Measurements from ENCODE around the gene GRK2. TPM values are rescaled to one million over a fixed set of nuclear protein-coding genes. Genes with fewer than 3 reads are reported as not detected.

Gene GRK2
- total RNA-seq, 1 donor from 2014 or later: 53.8 TPM

- H3K36me3 ChIP-seq: peaks cover 71% of the 10 kb centered on the region
Measured at GRCh38 chr11:67280341-67280787, 14.1 kb downstream of the GRK2 start.

GRCh38 chr11:67280788-67281551 is 14.7 kb downstream of the GRK2 start:
- H3K27ac ChIP-seq (replicated peaks): peak overlapping the region; percentile 31
- no peaks in the 10 kb centered on the region for H3K27me3 ChIP-seq (ENCODE audit: low read depth)
- intact Hi-C loops (cut with micrococcal nuclease): no loop called here
- no peak for TF ChIP-seq CTCF (IDR thresholded peaks at IDR 0.05; ENCODE audit: borderline replicate concordance)
- H3K36me3 ChIP-seq: peaks cover 77% of the 10 kb centered on the region
- H3K9me3 ChIP-seq (replicated peaks): no peaks in the 10 kb centered on the region
- H3K4me3 ChIP-seq: no peak overlapping the region
- peaks cover 67% of the 10 kb centered on the region for H3K4me1 ChIP-seq
- DNase-seq: peak; percentile 15

More at GRCh38 chr11:67280341-67280787, 14.1 kb downstream of the GRK2 start:
- Histone ChIP-seq H3K27me3 (ENCODE audit: low read depth) (no peaks in the 10 kb centered on the region), H3K4me1 (peaks cover 67% of the 10 kb centered on the region), H3K4me3 (no peak overlapping the region), H3K9me3 (replicated peaks) (no peaks in the 10 kb centered on the region), H3K27ac (replicated peaks) (peak overlapping the region; percentile 31)
- no peak for DNase-seq
- intact Hi-C loops (cut with micrococcal nuclease): no loop called here
- TF ChIP-seq CTCF (IDR thresholded peaks at IDR 0.05; ENCODE audit: borderline replicate concordance): no peak

GRCh38 chr11:67281552-67282150 is 15.4 kb downstream of the GRK2 start:
- peaks cover 64% of the 10 kb centered on the region for H3K4me1 ChIP-seq
- peak overlapping the region; percentile 67 for H3K27ac ChIP-seq (replicated peaks)
- no peaks in the 10 kb centered on the region for H3K9me3 ChIP-seq (replicated peaks)
- no peaks in the 10 kb centered on the region for H3K27me3 ChIP-seq (ENCODE audit: low read depth)
- DNase-seq: no peak
- TF ChIP-seq CTCF (IDR thresholded peaks at IDR 0.05; ENCODE audit: borderline replicate concordance): no peak
- no peak overlapping the region for H3K4me3 ChIP-seq
- intact Hi-C loops (cut with micrococcal nuclease): no loop called here
- peaks cover 84% of the 10 kb centered on the region for H3K36me3 ChIP-seq

- Histone ChIP-seq H3K4me3 (no peak overlapping the region), H3K27ac (replicated peaks) (peak overlapping the region; percentile 67), H3K9me3 (replicated peaks) (no peaks in the 10 kb centered on the region), H3K27me3 (ENCODE audit: low read depth) (no peaks in the 10 kb centered on the region), H3K36me3 (peaks cover 87% of the 10 kb centered on the region), H3K4me1 (peaks cover 64% of the 10 kb centered on the region)
- DNase-seq: peak; percentile 17
- intact Hi-C loops (cut with micrococcal nuclease): no loop called here
- TF ChIP-seq CTCF (IDR thresholded peaks at IDR 0.05; ENCODE audit: borderline replicate concordance): no peak
Measured at GRCh38 chr11:67282155-67282875, 16.0 kb downstream of the GRK2 start.

- Histone ChIP-seq H3K4me3 (no peak overlapping the region), H3K27ac (replicated peaks) (peak overlapping the region; percentile 67), H3K9me3 (replicated peaks) (no peaks in the 10 kb centered on the region), H3K27me3 (ENCODE audit: low read depth) (no peaks in the 10 kb centered on the region), H3K36me3 (peaks cover 87% of the 10 kb centered on the region), H3K4me1 (peaks cover 64% of the 10 kb centered on the region)
- intact Hi-C loops (cut with micrococcal nuclease): no loop called here
- no peak for TF ChIP-seq CTCF (IDR thresholded peaks at IDR 0.05; ENCODE audit: borderline replicate concordance)
- peak; percentile 12 for DNase-seq
Measured at GRCh38 chr11:67282876-67283371, 16.7 kb downstream of the GRK2 start.
